Epithelial cell of prostate (primary cell): ENCODE results near the gene PLGLB2.
"Not testable (repeated sequence)": the region's sequence is repeated elsewhere in the genome, so short reads cannot be mapped to it uniquely, and the experiment has no call there.

Experiments used
- DNase-seq: peaks from one replicate; pipeline ENCODE4 v3.0.0-alpha.2; 2011; ENCODE audit warnings: low read depth, low spot score
- H3K27ac ChIP-seq: fragments of 450-650 bp; 2 replicates; pipeline ENCODE4 v1.5.1; 2017; ENCODE audit warnings: mild to moderate bottlenecking

Gene PLGLB2

GRCh38 chr2:87747791-87748190 is at the start of gene PLGLB2:
Gene PLGLB2, plus strand, starts transcription at chr2:87748087. Its CDS starts 67 bp downstream, at chr2:87748154.
- not testable (repeated sequence) for H3K27ac ChIP-seq, DNase-seq

- H3K27ac ChIP-seq, DNase-seq: not testable (repeated sequence)
These were observed 43.1 kb upstream of the PLGLB2 start for GRCh38 chr2:87704572-87705323.

- not testable (repeated sequence) for DNase-seq, H3K27ac ChIP-seq
These were observed 39.5 kb upstream of the PLGLB2 start for GRCh38 chr2:87708368-87708767.

- not testable (repeated sequence) for DNase-seq, H3K27ac ChIP-seq
These were observed 19.8 kb upstream of the PLGLB2 start for GRCh38 chr2:87727940-87728599.

GRCh38 chr2:87740928-87741327 is 7.0 kb upstream of the PLGLB2 start:
- not testable (repeated sequence) for DNase-seq

GRCh38 chr2:87742393-87743108 is 5.3 kb upstream of the PLGLB2 start:
- H3K27ac ChIP-seq, DNase-seq: not testable (repeated sequence)

More at GRCh38 chr2:87740928-87741327, 7.0 kb upstream of the PLGLB2 start:
- not testable (repeated sequence) for H3K27ac ChIP-seq

- not testable (repeated sequence) for H3K27ac ChIP-seq, DNase-seq
These were observed 4.2 kb upstream of the PLGLB2 start for GRCh38 chr2:87743638-87744037.

GRCh38 chr2:87745353-87745951 is 2.4 kb upstream of the PLGLB2 start:
- H3K27ac ChIP-seq, DNase-seq: not testable (repeated sequence)

GRCh38 chr2:87748524-87748923 is 637 bp downstream of the PLGLB2 start:
- DNase-seq, H3K27ac ChIP-seq: not testable (repeated sequence)

- not testable (repeated sequence) for DNase-seq, H3K27ac ChIP-seq
These were observed 2.7 kb downstream of the PLGLB2 start for GRCh38 chr2:87750560-87750959.

- not testable (repeated sequence) for DNase-seq, H3K27ac ChIP-seq
These were observed 6.9 kb downstream of the PLGLB2 start for GRCh38 chr2:87754759-87755158.
